Muscle layer of colon (tissue), 2 donors: ENCODE data around the gene MRPL33.

Experiments
- H3K27ac ChIP-seq: one replicate; pipeline ENCODE4 v1.7.0; 2013; ENCODE audit warnings: low read depth, mild to moderate bottlenecking, low read length, moderate library complexity
- H3K27me3 ChIP-seq, 2 donors: one replicate each; pipeline ENCODE4 v1.7.0; 2013; ENCODE audit warnings: low read length in 2 of 2, mild to moderate bottlenecking in 2 of 2; ENCODE audit not compliant: insufficient read depth in 2 of 2, control insufficient read depth in 1 of 2
- H3K36me3 ChIP-seq: one replicate; pipeline ENCODE4 v1.7.0; 2013; ENCODE audit warnings: mild to moderate bottlenecking, low read length; ENCODE audit not compliant: insufficient read depth
- H3K4me1 ChIP-seq: one replicate; pipeline ENCODE4 v1.7.0; 2013; ENCODE audit warnings: mild to moderate bottlenecking, low read length; ENCODE audit not compliant: insufficient read depth
- H3K4me3 ChIP-seq, 2 donors: one replicate each; pipeline ENCODE4 v1.7.0; 2013; ENCODE audit warnings: low read length in 2 of 2, low read depth in 1 of 2, mild to moderate bottlenecking in 1 of 2, moderate library complexity in 1 of 2
- H3K9ac ChIP-seq: one replicate; pipeline ENCODE4 v1.7.0; 2013; ENCODE audit warnings: low read length
- H3K9me3 ChIP-seq: one replicate; pipeline ENCODE4 v1.7.0; 2013; ENCODE audit warnings: mild to moderate bottlenecking, low read length
- donor health status: abdominal sarcoma.
- donor health status: Adenocarcinoma of cecum.

Gene MRPL33

GRCh38 chr2:27771548-27772335, at the start of gene MRPL33:
Gene MRPL33, plus strand, starts transcription at chr2:27771719. Its CDS starts 59 bp downstream, at chr2:27771778.
- Histone ChIP-seq H3K9me3 (no peaks in the 10 kb centered on the region), H3K27me3 (no peaks in the 10 kb centered on the region)

GRCh38 chr2:27721884-27722485, 49.5 kb upstream of the MRPL33 start:
- Histone ChIP-seq H3K4me3 (no peak overlapping the region), H3K36me3 (no peaks in the 10 kb centered on the region), H3K9me3 (no peaks in the 10 kb centered on the region), H3K9ac (no peak overlapping the region), H3K4me1 (peaks cover 6% of the 10 kb centered on the region), H3K27me3 (no peaks in the 10 kb centered on the region), H3K27ac (no peak overlapping the region)

More at GRCh38 chr2:27771548-27772335, at the start of gene MRPL33:
- Histone ChIP-seq H3K9ac (peak within 1 kb of the TSS; percentile 96), H3K4me1 (peaks cover 34% of the 10 kb centered on the region), H3K36me3 (peaks cover 9% of the 10 kb centered on the region), H3K4me3 (peak within 1 kb of the TSS; percentile 75 to 99), H3K27ac (peak within 1 kb of the TSS; percentile 84)

GRCh38 chr2:27723372-27724144, 48.0 kb upstream of the MRPL33 start:
- Histone ChIP-seq H3K9ac (no peak overlapping the region), H3K27me3 (no peaks in the 10 kb centered on the region), H3K27ac (no peak overlapping the region), H3K36me3 (no peaks in the 10 kb centered on the region), H3K4me1 (peaks cover 6% of the 10 kb centered on the region), H3K4me3 (no peak overlapping the region), H3K9me3 (no peaks in the 10 kb centered on the region)

- H3K4me3 ChIP-seq, result no peak overlapping the region
- H3K36me3 ChIP-seq, result no peaks in the 10 kb centered on the region
- H3K4me1 ChIP-seq, result peaks cover 6% of the 10 kb centered on the region
- no peaks in the 10 kb centered on the region for H3K27me3 ChIP-seq
- H3K9ac ChIP-seq, result no peak overlapping the region
- H3K9me3 ChIP-seq, result no peaks in the 10 kb centered on the region
- H3K27ac ChIP-seq, result peak overlapping the region; percentile 9
Measured at GRCh38 chr2:27724191-27724590, 47.3 kb upstream of the MRPL33 start.

- H3K36me3 ChIP-seq, result no peaks in the 10 kb centered on the region
- H3K27me3 ChIP-seq, result no peaks in the 10 kb centered on the region
- peaks cover 6% of the 10 kb centered on the region for H3K4me1 ChIP-seq
- H3K9me3 ChIP-seq, result no peaks in the 10 kb centered on the region
- H3K9ac ChIP-seq, result no peak overlapping the region
- no peak overlapping the region for H3K4me3 ChIP-seq
- H3K27ac ChIP-seq, result no peak overlapping the region
Measured at GRCh38 chr2:27724905-27725701, 46.4 kb upstream of the MRPL33 start.

GRCh38 chr2:27727257-27727656, 44.3 kb upstream of the MRPL33 start:
- Histone ChIP-seq H3K27me3 (no peaks in the 10 kb centered on the region), H3K9ac (no peak overlapping the region), H3K4me1 (peaks cover 6% of the 10 kb centered on the region), H3K9me3 (no peaks in the 10 kb centered on the region), H3K27ac (no peak overlapping the region), H3K4me3 (no peak overlapping the region), H3K36me3 (no peaks in the 10 kb centered on the region)

GRCh38 chr2:27728081-27728858, 43.2 kb upstream of the MRPL33 start:
- no peaks in the 10 kb centered on the region for H3K27me3 ChIP-seq
- H3K9me3 ChIP-seq, result no peaks in the 10 kb centered on the region
- no peak overlapping the region for H3K9ac ChIP-seq
- H3K4me1 ChIP-seq, result peaks cover 5% of the 10 kb centered on the region
- no peak overlapping the region for H3K4me3 ChIP-seq
- H3K27ac ChIP-seq, result no peak overlapping the region
- H3K36me3 ChIP-seq, result no peaks in the 10 kb centered on the region

- Histone ChIP-seq H3K27ac (no peak overlapping the region), H3K4me1 (no peaks in the 10 kb centered on the region), H3K4me3 (no peak overlapping the region), H3K9me3 (no peaks in the 10 kb centered on the region), H3K36me3 (no peaks in the 10 kb centered on the region), H3K9ac (no peak overlapping the region), H3K27me3 (no peaks in the 10 kb centered on the region)
Measured at GRCh38 chr2:27729198-27729597, 42.3 kb upstream of the MRPL33 start.

- H3K27ac ChIP-seq, result no peak overlapping the region
- H3K36me3 ChIP-seq, result no peaks in the 10 kb centered on the region
- no peak overlapping the region for H3K9ac ChIP-seq
- H3K4me1 ChIP-seq, result no peaks in the 10 kb centered on the region
- H3K27me3 ChIP-seq, result no peaks in the 10 kb centered on the region
- H3K4me3 ChIP-seq, result no peak overlapping the region
- H3K9me3 ChIP-seq, result no peaks in the 10 kb centered on the region
Measured at GRCh38 chr2:27729614-27730013, 41.9 kb upstream of the MRPL33 start.

GRCh38 chr2:27730261-27730662, 41.3 kb upstream of the MRPL33 start:
- no peak overlapping the region for H3K9ac ChIP-seq
- H3K9me3 ChIP-seq, result no peaks in the 10 kb centered on the region
- H3K27ac ChIP-seq, result no peak overlapping the region

More at GRCh38 chr2:27730261-27730662, 41.3 kb upstream of the MRPL33 start:
- H3K4me3 ChIP-seq, result no peak overlapping the region
- peaks cover 6% of the 10 kb centered on the region for H3K4me1 ChIP-seq
- no peaks in the 10 kb centered on the region for H3K36me3 ChIP-seq
- no peaks in the 10 kb centered on the region for H3K27me3 ChIP-seq
